Activated T-cell treated with anti-CD3 and anti-CD28 coated beads, Interleukin-2, amount 50 U/mL, for 48 hours (primary cell): ENCODE results near the gene CORIN.
"Not testable (repeated sequence)": the region's sequence is repeated elsewhere in the genome, so short reads cannot be mapped to it uniquely, and the experiment has no call there.

Source experiments
- DNase-seq, 2 experiments: peaks; one replicate each; pipeline ENCODE4 v3.0.0-alpha.2; 2020

Gene CORIN

DNA sequence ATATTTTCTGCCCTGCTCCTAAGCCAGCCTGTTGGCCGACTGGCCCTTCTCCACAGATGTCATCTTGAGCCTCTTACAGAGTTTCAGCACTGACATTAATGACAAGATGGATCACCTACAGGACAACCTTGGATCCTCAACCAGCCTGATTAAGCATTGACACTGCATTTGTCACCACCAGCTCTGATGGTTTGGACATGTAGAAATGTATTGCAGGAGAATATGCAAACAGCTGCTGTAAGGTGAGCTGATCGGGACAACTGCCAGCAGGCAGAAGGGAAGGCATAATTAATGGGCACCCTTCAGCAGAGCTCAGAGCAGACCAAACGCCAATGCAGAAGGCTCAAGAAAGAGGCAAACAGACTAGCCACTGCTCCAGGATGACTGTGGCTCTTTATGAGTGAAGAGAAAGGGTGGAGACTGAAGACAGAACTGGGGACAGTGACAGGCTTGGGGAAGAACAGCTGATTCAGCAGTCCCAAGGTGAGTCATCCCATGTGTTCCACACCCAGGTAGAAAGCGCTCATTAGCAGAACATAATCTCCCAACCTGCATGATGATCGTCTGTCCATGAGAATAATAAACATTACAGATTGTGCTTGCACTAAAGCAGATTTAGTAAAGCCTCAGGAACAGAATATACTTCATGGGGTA is 6.7 kb downstream of the CORIN start:
- no peak for DNase-seq

DNA sequence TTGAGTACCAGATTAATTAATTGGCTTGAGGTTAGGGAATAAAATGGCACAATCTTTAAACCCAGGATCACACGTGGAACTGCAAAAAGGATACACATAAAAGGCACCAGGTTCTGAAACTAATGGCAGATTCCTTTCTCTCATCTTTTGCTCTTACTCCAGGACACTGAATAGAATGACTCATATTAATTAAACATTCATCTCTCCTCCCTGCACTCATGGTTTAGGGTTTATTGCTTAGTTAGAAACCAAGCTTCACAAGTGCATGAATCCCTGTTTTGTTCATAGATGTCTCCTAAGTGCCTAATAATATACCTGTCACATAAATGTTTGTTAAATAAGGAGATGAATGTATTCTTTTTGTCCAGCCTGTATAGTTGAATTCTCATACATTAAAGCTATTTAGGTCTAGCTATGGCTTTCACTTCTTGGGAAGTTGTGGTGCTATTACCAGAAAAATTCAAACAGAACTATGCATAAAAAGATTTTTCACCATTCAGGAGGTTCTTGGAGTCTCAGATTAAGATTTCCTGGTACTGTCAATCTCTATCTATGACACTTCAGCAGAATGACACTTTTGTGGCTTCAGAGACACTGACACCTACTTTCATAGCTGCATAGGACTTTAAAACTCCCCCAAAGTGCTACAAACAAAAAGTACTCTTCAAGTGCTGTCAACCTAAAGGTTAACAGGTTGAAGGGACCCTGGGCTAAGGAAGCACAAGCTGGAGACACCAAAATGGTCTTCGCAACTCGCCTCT is 7.4 kb downstream of the CORIN start:
- DNase-seq = no peak

DNA sequence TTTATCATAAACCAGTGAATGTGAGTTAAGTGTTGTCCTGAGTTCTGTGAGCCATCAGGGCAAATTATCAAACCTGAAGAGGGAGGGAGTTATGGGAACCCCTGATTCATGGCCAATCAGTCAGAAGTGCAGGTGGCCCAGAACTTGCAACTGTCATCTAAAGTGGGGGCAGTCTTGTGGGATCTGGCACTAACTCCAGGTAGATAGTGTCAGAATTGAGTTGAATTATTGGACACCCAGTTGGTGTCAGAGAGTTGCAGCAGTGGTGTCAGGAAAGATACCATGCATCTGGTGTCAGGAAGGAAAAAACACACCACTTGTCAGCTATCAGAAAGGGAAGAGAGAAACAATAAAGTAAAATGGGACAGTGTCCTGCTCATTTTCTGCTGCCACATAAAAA is 8.4 kb downstream of the CORIN start:
- no peak for DNase-seq

- no peak for DNase-seq
Measured at GRCh38 chr4:47827343-47828047, 10.4 kb downstream of the CORIN start.

DNA sequence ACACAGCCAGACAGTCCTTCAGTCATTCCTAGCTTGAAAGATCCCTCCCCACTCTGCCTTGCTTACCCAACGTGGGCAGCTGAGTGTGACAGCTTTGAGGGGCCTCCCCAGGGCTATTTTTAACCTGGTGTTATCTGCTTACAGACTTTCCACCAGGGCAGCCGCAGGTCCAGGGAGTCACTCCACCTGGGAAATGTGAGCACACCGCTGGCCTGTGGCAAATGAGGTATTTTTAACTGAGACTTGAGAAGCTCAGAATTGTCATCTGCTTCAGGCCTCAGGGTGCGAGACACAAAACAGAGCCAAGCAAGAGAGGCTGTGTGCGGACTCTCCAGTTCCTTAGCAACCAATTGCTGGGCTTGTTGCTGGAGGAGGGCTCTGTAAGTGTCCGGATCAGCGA is 13.0 kb downstream of the CORIN start:
- DNase-seq = no peak

GRCh38 chr4:47819178-47819577 is 18.7 kb downstream of the CORIN start:
- DNase-seq = no peak

DNA sequence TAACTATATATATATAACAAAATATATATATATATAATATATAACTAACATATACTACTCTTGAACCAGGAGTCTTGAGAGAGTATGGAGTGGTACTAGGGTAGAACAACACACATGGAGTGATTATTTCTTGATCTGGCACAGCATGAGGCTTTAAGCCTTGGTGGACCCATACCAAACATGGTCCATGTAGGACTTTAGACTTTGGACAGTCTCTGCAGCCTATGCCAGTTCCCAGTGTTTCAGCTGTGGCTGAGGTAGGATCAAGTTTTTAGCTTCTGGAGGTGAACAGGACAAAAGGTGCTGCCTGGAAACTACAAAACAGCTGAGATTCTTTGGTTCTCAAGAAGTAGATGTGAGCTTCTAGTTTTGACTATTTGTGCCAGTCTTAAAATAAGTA is 20.6 kb downstream of the CORIN start:
- DNase-seq = no peak

DNA sequence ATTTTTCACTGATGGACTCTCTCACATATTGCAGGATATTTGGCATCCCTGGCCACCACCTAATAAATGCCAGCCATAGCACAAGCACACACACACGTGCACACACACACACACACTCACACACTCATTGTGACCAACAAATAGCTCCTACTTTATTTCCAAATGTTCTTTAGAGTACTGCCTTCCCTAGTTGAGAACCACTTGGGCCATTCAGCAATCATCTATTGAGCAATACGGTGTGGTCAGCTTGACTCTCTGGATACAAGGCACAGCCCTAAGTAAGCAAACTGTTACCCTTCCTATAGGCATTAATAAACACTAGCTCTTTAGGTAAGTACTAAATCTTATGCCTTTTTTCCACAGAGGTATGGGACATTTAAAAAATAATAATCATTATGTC is 21.1 kb downstream of the CORIN start:
- DNase-seq = no peak

DNA sequence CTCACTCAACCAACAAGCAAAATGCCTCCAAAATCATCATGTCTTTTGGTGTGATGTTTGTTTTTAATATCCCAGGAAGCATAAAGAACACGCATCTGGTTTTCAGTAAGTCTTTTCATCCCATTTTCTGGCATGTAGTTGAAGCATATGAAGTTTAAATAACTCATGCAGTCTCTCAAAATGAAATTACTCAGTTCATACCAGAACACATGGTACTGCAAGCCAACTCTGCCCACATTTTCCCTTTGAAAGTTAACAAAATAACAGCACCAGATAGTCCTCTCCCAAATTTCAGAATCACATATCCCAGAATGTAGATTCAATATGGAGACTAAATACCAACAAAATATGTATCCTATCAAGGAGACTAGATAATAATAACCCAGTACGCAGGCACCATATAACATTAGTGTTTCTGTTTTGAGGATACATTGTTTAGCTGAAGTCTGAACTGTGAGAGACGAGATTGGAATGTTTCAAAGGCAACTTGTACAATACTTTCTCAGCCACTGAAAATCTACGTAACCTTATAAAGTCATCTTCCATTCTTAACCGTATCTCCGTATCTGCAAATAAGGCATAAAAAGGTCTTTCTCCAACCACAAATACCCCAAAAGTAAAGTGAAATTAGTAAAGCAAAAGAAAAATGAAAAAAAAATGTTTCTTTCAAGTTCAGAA is 23.1 kb downstream of the CORIN start:
- no peak for DNase-seq

DNA sequence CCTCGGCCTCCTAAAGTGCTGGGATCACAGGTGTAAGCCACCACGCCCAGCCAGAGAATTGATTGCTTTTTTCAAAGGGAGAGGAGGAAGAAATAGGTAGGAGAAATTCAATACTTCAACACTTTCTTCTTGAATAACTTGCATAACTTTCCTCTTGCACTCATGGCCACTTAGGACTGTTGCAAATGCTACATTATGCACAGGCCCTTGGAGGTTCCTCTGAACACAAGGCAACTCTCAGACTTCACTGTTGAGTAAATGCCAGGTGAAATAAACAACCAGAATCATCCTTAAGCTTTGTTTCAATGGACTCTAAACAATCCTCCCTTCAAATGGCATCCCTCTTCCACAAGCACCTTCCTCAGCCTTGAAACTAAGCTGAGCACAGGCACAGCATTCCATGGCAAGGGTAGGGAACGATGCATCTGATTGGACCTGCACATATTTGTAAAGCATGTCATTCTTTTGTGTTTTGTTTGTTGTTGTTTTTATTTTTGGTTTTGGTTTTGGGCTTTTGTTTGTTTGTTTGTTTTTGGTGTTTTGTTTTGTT is 28.1 kb downstream of the CORIN start:
- no peak for DNase-seq

- DNase-seq = no peak
Measured at GRCh38 chr4:47804598-47804997, 33.3 kb downstream of the CORIN start.

- DNase-seq = no peak
Measured at GRCh38 chr4:47801481-47802002, 36.3 kb downstream of the CORIN start.

DNA sequence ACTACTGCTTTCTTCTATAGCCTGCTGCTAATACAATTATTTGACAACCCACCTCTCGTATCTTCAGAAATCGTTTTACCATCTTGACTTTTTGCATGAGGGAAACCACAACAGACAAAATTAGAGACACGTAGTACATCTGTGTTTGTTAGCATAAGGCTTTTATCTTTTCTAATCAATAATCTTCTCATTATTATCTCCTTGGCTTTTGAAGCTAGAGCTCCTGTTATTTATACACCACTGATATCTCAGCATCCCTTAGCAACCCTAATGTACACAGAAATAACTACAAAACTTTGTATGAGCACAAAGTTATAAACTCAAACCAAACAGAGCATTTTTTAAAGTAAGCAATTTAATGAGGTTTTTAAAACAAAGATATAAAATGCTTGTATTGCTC is 39.7 kb downstream of the CORIN start:
- no peak for DNase-seq

DNA sequence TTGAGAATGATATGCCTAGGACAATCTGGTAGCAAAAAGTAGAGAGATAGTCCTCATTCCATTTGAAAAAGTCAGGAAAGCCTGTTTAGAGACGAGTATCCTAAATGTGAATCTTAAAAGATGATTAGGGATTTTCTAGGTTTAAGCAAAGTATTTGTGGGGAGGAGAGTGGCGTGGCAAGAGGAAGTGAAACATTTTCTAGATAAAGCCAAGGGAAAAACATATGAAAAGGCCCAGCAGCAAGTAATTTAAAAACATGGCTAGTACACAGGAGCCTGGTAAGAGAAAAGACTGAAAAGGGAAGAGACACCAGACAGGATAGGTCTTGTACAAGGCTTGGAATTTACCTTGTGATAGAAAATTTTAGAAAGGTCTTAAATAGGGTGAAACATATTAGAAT is 45.9 kb downstream of the CORIN start:
- DNase-seq = no peak

- DNase-seq = no peak
Measured at GRCh38 chr4:47790105-47790504, 47.8 kb downstream of the CORIN start.

DNA sequence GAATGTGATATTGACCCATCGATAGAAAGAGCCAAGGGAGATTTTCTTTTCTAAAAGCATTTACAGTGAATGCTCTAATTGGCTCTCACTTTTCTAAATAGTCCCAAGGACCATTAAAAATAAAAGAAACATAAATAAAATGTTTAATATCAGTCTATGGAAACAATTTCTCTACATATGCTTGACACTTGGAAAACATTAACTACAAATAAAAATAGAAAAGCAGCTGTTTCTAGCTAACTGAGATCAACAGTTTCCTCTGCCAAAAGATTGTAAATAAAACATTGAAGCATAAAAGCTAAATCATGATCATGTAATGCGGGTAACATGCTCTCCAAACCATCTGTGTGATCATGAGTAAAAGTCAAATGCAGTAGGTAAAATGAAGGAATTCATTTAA is 49.7 kb downstream of the CORIN start:
- no peak for DNase-seq

DNA sequence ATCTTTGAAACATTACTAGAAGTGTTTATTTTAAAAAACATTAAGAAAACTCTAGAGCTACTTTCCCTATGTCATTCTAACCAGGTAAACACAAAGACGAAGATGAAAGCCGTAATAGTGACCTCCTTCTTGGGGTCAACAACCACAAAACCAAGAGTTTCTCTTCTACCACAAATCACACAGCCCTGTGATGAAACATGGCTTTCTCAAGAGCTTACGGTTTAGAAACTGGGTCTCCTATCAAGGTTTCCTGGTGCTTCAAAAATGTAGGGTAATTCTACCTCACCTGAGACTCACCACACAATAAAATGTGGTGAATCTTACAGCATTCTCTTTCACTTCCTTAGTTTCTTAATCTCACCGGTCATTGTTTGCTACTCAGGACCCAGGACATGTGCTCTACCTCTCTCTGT is 50.9 kb downstream of the CORIN start:
- no peak for DNase-seq

- DNase-seq = no peak
Measured at GRCh38 chr4:47785153-47785552, 52.7 kb downstream of the CORIN start.

DNA sequence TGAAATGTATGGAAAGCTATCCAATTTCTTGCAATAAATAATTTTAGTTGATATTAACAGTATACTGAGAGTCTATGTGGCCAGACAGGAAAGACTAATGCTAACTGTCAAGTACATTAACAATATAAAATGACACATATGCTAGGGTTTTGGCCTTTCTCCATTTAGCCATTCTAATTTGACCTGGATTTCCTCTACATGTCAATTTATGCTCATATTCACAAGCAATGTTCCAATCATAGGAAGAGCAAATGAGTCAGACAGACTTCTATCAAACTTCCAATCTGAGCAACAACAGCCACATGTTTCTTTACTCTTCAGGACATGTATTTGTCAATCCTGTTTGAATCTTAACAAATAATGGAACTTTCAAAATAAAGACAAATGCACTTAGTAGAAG is 53.6 kb downstream of the CORIN start:
- no peak for DNase-seq

GRCh38 chr4:47776353-47776752 is 61.5 kb downstream of the CORIN start:
- no peak for DNase-seq

DNA sequence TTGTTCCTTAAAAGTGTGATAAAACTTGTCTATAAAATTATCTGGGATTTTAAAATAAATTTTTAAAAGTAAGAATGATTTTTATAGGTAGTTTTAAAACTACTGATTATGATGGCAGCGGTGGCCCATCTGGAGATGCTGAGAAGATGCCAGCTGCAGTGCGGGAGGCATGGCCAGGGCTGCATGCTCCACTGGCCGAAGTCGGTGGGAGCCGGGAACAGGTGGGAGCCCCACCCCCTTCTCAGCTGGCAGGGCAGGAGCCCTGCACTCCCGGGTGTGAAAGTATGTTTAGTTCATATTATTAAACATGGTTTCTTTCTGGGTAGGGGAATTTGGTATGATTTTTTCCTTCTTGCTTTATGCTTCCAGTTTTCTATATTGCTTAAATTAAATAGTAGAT is 63.8 kb downstream of the CORIN start:
- DNase-seq = no peak

DNA sequence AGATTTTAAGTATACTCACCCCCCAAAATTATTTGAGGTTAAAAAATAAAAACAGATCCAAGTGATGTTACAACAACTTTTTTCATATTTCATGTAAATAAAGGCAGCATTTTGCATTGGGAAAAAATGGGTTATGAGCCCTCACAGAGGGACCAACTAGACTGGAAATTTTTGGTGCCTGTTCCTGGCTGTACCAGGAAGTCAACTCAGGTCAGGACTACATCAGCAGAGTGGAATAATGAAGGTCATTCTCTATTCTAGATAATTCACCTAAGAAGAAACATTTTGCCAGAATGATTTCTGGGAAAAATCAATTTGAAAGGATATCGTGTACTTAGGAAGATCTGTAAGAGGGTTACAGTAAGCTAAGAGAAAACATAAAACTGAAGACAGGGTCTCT is 66.8 kb downstream of the CORIN start:
- DNase-seq = no peak

GRCh38 chr4:47767956-47768355 is 69.9 kb downstream of the CORIN start:
- DNase-seq = not testable (repeated sequence)
